Measurements from ENCODE around the gene HPCAL1.

Gene HPCAL1

GRCh38 chr2:10269711-10270610, 32.7 kb upstream of the HPCAL1 start:
- no peak for DNase-seq

GRCh38 chr2:10271509-10271908, 31.2 kb upstream of the HPCAL1 start:
- DNase-seq = no peak

- DNase-seq = no peak
Measured at GRCh38 chr2:10271946-10272345, 30.8 kb upstream of the HPCAL1 start.

- no peak for DNase-seq
Measured at GRCh38 chr2:10272464-10272863, 30.2 kb upstream of the HPCAL1 start.

- DNase-seq = no peak
Measured at GRCh38 chr2:10273215-10274175, 29.2 kb upstream of the HPCAL1 start.

GRCh38 chr2:10274376-10274775, 28.3 kb upstream of the HPCAL1 start:
- no peak for DNase-seq

- no peak for DNase-seq
Measured at GRCh38 chr2:10274983-10275802, 27.5 kb upstream of the HPCAL1 start.

- no peak for DNase-seq
Measured at GRCh38 chr2:10276481-10277292, 26.0 kb upstream of the HPCAL1 start.

GRCh38 chr2:10277293-10278028, 25.2 kb upstream of the HPCAL1 start:
- DNase-seq = no peak

- DNase-seq = no peak
Measured at GRCh38 chr2:10278029-10278762, 24.5 kb upstream of the HPCAL1 start.

- DNase-seq = no peak
Measured at GRCh38 chr2:10278763-10279471, 23.8 kb upstream of the HPCAL1 start.

- DNase-seq = no peak
Measured at GRCh38 chr2:10279472-10279870, 23.2 kb upstream of the HPCAL1 start.

GRCh38 chr2:10279946-10280463, 22.7 kb upstream of the HPCAL1 start:
- DNase-seq = no peak

- DNase-seq = no peak
Measured at GRCh38 chr2:10281891-10282290, 20.8 kb upstream of the HPCAL1 start.

GRCh38 chr2:10282611-10283105, 20.0 kb upstream of the HPCAL1 start:
- DNase-seq = no peak

GRCh38 chr2:10283106-10284062, 19.3 kb upstream of the HPCAL1 start:
- no peak for DNase-seq

GRCh38 chr2:10284108-10284870, 18.4 kb upstream of the HPCAL1 start:
- DNase-seq = no peak
